Common myeloid progenitor, CD34-positive (primary cell): Measurements from ENCODE around the gene ZDHHC1.

Source experiments
- CTCF ChIA-PET: fragments of 350-600 bp; sonication (Branson Sonifier 250); formaldehyde crosslinking; loops from one replicate; lab custom pipeline; 2021; ENCODE audit warnings: antibody characterized with exemption; lab: Charles Lee
- POLR2A ChIA-PET: fragments of 350-600 bp; sonication (Branson Sonifier 250); formaldehyde crosslinking; loops from one replicate; lab custom pipeline; 2021; ENCODE audit warnings: antibody characterized with exemption; lab: Charles Lee
- DNase-seq, 3 donors: peaks; one replicate each; pipeline versions ENCODE4 v3.0.0 to v3.0.0-alpha.2; 2013
- H3K27ac ChIP-seq, 2 experiments: 1 replicate in 1 of 2; 2 replicates in 1 of 2; pipeline ENCODE4 v1.7.0; 2013; ENCODE audit warnings: inconsistent platforms in 2 of 2, low read length in 2 of 2, mild to moderate bottlenecking in 2 of 2, low read depth in 1 of 2, moderate library complexity in 1 of 2; ENCODE audit not compliant: severe bottlenecking in 2 of 2, insufficient read depth in 1 of 2, poor library complexity in 1 of 2
- H3K27me3 ChIP-seq, 5 experiments: replicated peaks in 2 of 5; 1 replicate in 3 of 5; 2 replicates in 2 of 5; pipeline versions ENCODE4 v1.6.1 to v1.7.0; 2013; ENCODE audit warnings: low read length in 4 of 5, mild to moderate bottlenecking in 2 of 5, moderate library complexity in 2 of 5, inconsistent platforms in 1 of 5; ENCODE audit not compliant: insufficient read depth in 5 of 5, control insufficient read depth in 4 of 5
- H3K36me3 ChIP-seq, 4 experiments: 1 replicate in 2 of 4; 2 replicates in 2 of 4; pipeline versions ENCODE4 v1.6.1 to v1.7.0; 2013; ENCODE audit warnings: low read length in 3 of 4, control low read depth in 1 of 4, mild to moderate bottlenecking in 1 of 4; ENCODE audit not compliant: control insufficient read depth in 4 of 4, insufficient read depth in 4 of 4
- H3K4me1 ChIP-seq, 4 experiments: 1 replicate in 3 of 4; 2 replicates in 1 of 4; pipeline versions ENCODE4 v1.6.1 to v1.7.1; 2013; ENCODE audit warnings: low read length in 3 of 4, mild to moderate bottlenecking in 3 of 4, control low read depth in 1 of 4, inconsistent platforms in 1 of 4, moderate library complexity in 1 of 4; ENCODE audit not compliant: control insufficient read depth in 4 of 4, insufficient read depth in 4 of 4; ENCODE audit errors: control extremely low read depth in 1 of 4
- H3K4me3 ChIP-seq, 7 experiments: 1 replicate in 4 of 7; 2 replicates in 3 of 7; pipeline versions ENCODE4 v1.5.1 to v1.7.0; 2013; ENCODE audit warnings: mild to moderate bottlenecking in 7 of 7, low read length in 6 of 7, moderate library complexity in 6 of 7, inconsistent platforms in 2 of 7, low read depth in 2 of 7, control low read depth in 1 of 7; ENCODE audit not compliant: insufficient read depth in 4 of 7, control insufficient read depth in 1 of 7; ENCODE audit errors: extremely low read depth in 1 of 7
- H3K9me3 ChIP-seq, 5 experiments: 1 replicate in 4 of 5; 2 replicates in 1 of 5; pipeline versions ENCODE4 v1.6.1 to v1.7.1; 2013; ENCODE audit warnings: low read length in 4 of 5, mild to moderate bottlenecking in 2 of 5, inconsistent platforms in 1 of 5, low read depth in 1 of 5, moderate library complexity in 1 of 5; ENCODE audit not compliant: control insufficient read depth in 4 of 5, insufficient read depth in 2 of 5; ENCODE audit errors: control extremely low read depth in 1 of 5
- whole genome bisulfite sequencing: methylation state at CpG from one replicate; pipeline ENCODE4 v1.1.5; 2013; ENCODE audit not compliant: insufficient coverage; 5-methylcytosine and 5-hydroxymethylcytosine counted together

Gene ZDHHC1

DNA sequence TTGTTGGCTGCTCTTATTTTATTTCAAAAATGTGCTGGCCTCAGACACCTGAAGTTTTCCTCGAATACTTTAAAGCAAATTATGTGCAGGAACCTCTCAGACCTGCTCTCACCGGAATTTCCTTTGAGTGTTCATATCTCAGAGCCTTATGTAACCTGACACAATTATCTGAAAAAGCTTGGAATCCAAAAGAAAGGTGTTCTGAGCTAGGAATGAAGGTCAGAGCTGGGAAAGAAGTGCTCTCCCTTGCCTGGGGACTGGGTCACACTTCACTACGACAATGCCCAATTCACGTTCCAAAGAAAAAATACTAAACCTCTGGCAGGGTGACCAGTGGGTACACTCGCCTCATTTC, 8.0 kb upstream of the ZDHHC1 start:
- H3K36me3 ChIP-seq: no peaks in the 10 kb centered on the region
- ChIA-PET POLR2A (no interaction called here), CTCF (interaction anchor here (1.9 to 10.0 kb wide), 6 partner anchors 9 to 39 kb away, joined by 4 to 149 read pairs (median 28); partner anchors contain the start of gene ZDHHC1)
- peaks cover 2 to 32% (median 18%) of the 10 kb centered on the region in 5 experiments for H3K27me3 ChIP-seq
- H3K4me1 ChIP-seq: no peaks in the 10 kb centered on the region
- H3K27ac ChIP-seq: no peak overlapping the region
- no peak for DNase-seq
- WGBS: 73% methylated on average over 5 of the region's 5 CpGs
- H3K9me3 ChIP-seq: no peaks in the 10 kb centered on the region
- no peak overlapping the region for H3K4me3 ChIP-seq

DNA sequence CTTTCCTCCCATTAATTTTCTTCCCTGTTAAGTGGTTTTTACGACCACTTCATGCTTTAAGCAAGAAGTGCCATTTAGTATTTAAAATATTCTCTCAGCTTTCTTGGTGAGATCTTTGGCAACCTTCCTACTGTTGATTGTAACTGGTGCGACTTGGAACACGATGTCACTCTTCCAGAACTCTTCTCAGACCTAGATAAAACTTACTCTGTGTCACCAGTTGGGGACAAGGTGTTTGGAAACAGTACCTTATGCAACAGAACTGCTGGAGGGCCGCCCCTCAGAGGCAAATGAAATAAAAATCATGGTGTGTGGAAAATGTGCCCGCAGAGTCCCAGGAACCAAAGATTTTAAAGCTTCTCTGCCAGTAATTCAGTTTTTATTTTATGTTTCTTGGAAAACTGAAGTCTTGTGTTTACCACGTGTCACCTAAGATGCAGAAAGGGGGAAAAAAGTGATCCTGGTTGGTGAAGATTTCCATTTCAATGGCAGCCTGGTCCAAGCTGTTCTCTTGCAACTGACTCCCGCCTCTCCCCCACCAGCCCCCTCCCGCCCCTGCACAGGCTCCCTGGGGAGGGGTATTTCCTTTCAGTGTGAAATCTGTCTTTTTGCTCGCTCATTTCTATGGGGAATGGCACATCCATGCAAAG, 7.5 kb upstream of the ZDHHC1 start:
- WGBS: 69% methylated on average over 4 of the region's 9 CpGs

DNA sequence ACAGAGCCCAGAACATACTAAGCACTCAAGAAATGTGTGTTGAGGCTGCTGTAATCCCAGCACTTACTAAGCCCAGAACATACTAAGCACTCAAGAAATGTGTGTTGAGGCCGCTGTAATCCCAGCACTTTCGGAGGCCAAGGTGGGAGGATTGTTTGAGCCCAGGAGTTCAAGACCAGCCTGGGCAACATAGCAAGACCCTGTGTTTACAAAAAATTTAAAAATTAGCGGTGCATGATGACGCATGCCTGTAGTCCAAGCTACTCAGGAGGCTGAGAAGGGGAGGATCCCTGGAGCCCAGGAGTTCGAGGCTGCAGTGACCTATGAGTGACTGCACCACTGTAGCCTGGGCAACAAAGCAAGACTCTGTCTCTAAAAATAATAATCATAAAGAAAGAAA, 6.7 kb upstream of the ZDHHC1 start:
- H3K9me3 ChIP-seq: no peaks in the 10 kb centered on the region
- H3K4me1 ChIP-seq: no peaks in the 10 kb centered on the region
- DNase-seq: no peak
- H3K36me3 ChIP-seq: no peaks in the 10 kb centered on the region
- peaks cover 2 to 21% (median 13%) of the 10 kb centered on the region in 5 experiments for H3K27me3 ChIP-seq
- 98% methylated on average over 4 of the region's 5 CpGs for WGBS
- POLR2A ChIA-PET: no interaction called here
- H3K27ac ChIP-seq: no peak overlapping the region
- H3K4me3 ChIP-seq: no peak overlapping the region
- CTCF ChIA-PET: interaction anchor here (1.9 to 10.0 kb wide), 2 partner anchors 12 to 41 kb away, joined by 4 to 149 read pairs; no protein-coding TSS in a partner anchor

More for the DNA sequence above, 7.5 kb upstream of the ZDHHC1 start:
- Histone ChIP-seq H3K9me3 (no peaks in the 10 kb centered on the region), H3K27me3 (peaks cover 2 to 27% (median 13%) of the 10 kb centered on the region in 5 experiments), H3K27ac (no peak overlapping the region), H3K4me1 (no peaks in the 10 kb centered on the region), H3K36me3 (no peaks in the 10 kb centered on the region), H3K4me3 (no peak overlapping the region)
- CTCF ChIA-PET: interaction anchor here (1.9 to 10.0 kb wide), 5 partner anchors 12 to 40 kb away, joined by 4 to 149 read pairs (median 22); no protein-coding TSS in a partner anchor
- POLR2A ChIA-PET: no interaction called here
- DNase-seq: no peak

DNA sequence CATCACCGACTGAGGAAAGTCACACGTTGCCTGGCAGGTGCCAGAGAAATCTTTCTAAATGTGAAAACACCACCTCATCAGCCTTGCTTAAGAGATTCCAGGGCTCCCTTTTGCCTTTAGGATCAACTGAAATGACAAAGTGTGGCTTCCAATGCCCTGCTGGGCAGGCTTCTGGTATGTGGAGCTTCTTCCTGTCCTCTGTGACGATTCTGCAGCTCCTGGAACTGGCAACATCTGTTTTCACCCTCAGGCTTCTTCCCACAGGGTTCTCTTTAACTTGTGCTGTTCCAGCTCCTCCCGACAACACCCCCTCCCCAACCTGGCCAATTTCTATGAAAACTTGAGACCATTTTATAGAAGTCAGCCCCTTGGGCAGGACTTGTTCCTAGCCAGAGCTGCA, 4.8 kb upstream of the ZDHHC1 start:
- H3K4me1 ChIP-seq: peaks cover 0 to 8% (median 7%) of the 10 kb centered on the region in 4 experiments
- H3K4me3 ChIP-seq: no peak overlapping the region
- no peak for DNase-seq
- peaks cover 2 to 14% (median 8%) of the 10 kb centered on the region in 5 experiments for H3K27me3 ChIP-seq
- no peak overlapping the region for H3K27ac ChIP-seq
- POLR2A ChIA-PET: interaction anchor here (0.7 kb wide), 1 partner anchor 513 kb away, joined by 3 read pairs; no protein-coding TSS in a partner anchor
- CTCF ChIA-PET: interaction anchor here (1.0 to 10.0 kb wide), 8 partner anchors 8 to 100 kb away, joined by 3 to 149 read pairs (median 4); partner anchors contain the start of genes HSD11B2 and TPPP3
- no peaks in the 10 kb centered on the region for H3K36me3 ChIP-seq
- no peaks in the 10 kb centered on the region for H3K9me3 ChIP-seq
- 95% methylated on average over 4 of the region's 4 CpGs for WGBS

DNA sequence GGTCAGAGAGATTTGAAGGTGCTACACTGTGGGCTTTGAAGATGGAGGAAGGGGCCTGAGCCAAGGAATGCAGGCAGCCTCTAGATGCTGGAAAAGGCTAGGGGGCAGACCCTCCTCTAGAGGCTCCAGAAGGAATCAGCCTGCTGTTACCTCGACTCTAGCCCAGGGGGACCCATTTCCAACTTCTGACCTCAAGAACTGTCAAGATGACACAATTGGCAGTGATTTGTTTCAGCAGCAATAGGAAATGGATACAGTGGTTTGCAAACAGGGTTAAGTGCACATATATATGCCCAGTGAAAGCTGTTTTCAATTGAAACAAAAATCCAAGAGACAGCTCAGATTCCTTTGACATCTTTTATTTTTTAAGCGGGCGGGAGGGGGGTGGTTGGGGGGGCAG, 3.7 kb upstream of the ZDHHC1 start:
- ChIA-PET POLR2A (interaction anchor here (0.6 kb wide), 1 partner anchor 51 kb away, joined by 3 read pairs; no protein-coding TSS in a partner anchor), CTCF (interaction anchor here (1.0 to 10.0 kb wide), 4 partner anchors 9 to 44 kb away, joined by 3 to 149 read pairs (median 6); partner anchors contain the start of genes HSD11B2 and TPPP3)
- H3K36me3 ChIP-seq: no peaks in the 10 kb centered on the region
- no peak overlapping the region for H3K4me3 ChIP-seq
- H3K9me3 ChIP-seq: no peaks in the 10 kb centered on the region
- H3K27me3 ChIP-seq: peaks cover 2 to 6% (median 5%) of the 10 kb centered on the region in 5 experiments
- peak in 2 of 3 donors; percentile 14 to 15 for DNase-seq
- no peak overlapping the region for H3K27ac ChIP-seq
- WGBS: 57% methylated on average over 1 of the region's 3 CpGs
- H3K4me1 ChIP-seq: peaks cover 0 to 14% (median 12%) of the 10 kb centered on the region in 4 experiments

DNA sequence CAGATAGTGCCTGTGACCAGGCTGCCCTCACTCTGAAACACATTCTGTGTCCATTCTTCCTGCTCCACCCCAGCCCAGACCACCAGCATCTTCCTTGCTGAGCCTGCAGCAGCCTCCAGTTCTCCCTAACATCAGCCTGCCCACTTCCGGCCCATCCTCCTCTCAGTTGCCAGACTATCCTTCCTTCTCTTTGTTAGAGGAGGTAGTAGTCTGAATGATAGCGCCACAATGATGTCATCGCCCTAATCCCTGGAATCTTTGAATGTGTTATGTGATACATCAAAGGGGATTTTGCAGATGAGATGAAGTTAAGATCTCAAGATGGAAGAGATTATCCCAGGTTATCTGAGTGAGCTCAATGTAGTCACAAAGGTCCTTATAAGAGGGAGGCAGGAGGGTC, 3.2 kb upstream of the ZDHHC1 start:
- peaks cover 2 to 5% (median 3%) of the 10 kb centered on the region in 5 experiments for H3K27me3 ChIP-seq
- ChIA-PET CTCF (interaction anchor here (10.0 kb wide), 1 partner anchor 44 kb away, joined by 149 read pairs; no protein-coding TSS in a partner anchor), POLR2A (no interaction called here)
- H3K4me3 ChIP-seq: no peak overlapping the region
- no peaks in the 10 kb centered on the region for H3K36me3 ChIP-seq
- peaks cover 0 to 14% (median 12%) of the 10 kb centered on the region in 4 experiments for H3K4me1 ChIP-seq
- H3K27ac ChIP-seq: no peak overlapping the region
- 100% methylated on average over 1 of the region's 3 CpGs for WGBS
- no peak for DNase-seq
- H3K9me3 ChIP-seq: no peaks in the 10 kb centered on the region
